H1 (cell line): ENCODE measurements around the gene CPXM2.

Source experiments
- HDAC2 ChIP-seq, 2 experiments: fragments of 300-600 bp in 1 of 2; sonication (generic) in 1 of 2; IDR thresholded peaks; 2 replicates each; pipeline ENCODE4 v1.6.1; 2011 to 2012; ENCODE audit warnings: low read depth in 2 of 2, low read length in 2 of 2, mild to moderate bottlenecking in 2 of 2, moderate library complexity in 2 of 2, borderline replicate concordance in 1 of 2, inconsistent platforms in 1 of 2
- MAFK ChIP-seq: IDR thresholded peaks from 2 replicates; pipeline ENCODE4 v1.6.1; 2012; ENCODE audit warnings: low read depth, mild to moderate bottlenecking, improper control_type of control experiment, low read length
- POLR2AphosphoS5 ChIP-seq: IDR thresholded peaks from 2 replicates; pipeline ENCODE4 v1.6.1; 2011; ENCODE audit warnings: low read depth, low read length
- TF ChIP-seq, protein P1 (sequence below), 3 experiments: IDR thresholded peaks; 1 replicate in 2 of 3; 2 replicates in 1 of 3; pipeline versions ENCODE4 v1.5.1 to v1.6.1; 2011; ENCODE audit warnings: low read length in 3 of 3, mild to moderate bottlenecking in 3 of 3, inconsistent platforms in 2 of 3, low read depth in 1 of 3, moderate library complexity in 1 of 3; ENCODE audit not compliant: insufficient read depth in 1 of 3; ENCODE audit errors: control extremely low read depth in 1 of 3

GRCh38 chr10:123909866-123910265 is 18.3 kb upstream of the CPXM2 start:
- no peak for TF ChIP-seq HDAC2 (IDR thresholded peaks at IDR 0.05; ENCODE audit: borderline replicate concordance in 1 of 2, low read depth in 2 of 2, low read length in 2 of 2)
- TF ChIP-seq, protein P1, sequence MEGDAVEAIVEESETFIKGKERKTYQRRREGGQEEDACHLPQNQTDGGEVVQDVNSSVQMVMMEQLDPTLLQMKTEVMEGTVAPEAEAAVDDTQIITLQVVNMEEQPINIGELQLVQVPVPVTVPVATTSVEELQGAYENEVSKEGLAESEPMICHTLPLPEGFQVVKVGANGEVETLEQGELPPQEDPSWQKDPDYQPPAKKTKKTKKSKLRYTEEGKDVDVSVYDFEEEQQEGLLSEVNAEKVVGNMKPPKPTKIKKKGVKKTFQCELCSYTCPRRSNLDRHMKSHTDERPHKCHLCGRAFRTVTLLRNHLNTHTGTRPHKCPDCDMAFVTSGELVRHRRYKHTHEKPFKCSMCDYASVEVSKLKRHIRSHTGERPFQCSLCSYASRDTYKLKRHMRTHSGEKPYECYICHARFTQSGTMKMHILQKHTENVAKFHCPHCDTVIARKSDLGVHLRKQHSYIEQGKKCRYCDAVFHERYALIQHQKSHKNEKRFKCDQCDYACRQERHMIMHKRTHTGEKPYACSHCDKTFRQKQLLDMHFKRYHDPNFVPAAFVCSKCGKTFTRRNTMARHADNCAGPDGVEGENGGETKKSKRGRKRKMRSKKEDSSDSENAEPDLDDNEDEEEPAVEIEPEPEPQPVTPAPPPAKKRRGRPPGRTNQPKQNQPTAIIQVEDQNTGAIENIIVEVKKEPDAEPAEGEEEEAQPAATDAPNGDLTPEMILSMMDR (IDR thresholded peaks at IDR 0.05; ENCODE audit: control extremely low read depth in 1 of 3, insufficient read depth in 1 of 3, low read depth in 1 of 3, low read length in 3 of 3), result no peak
- no peak for TF ChIP-seq MAFK
- no peak for TF ChIP-seq POLR2AphosphoS5
